GM19395 (cell line): Measurements from ENCODE around the gene C2orf66.

Experiments used
- ATAC-seq: cut with Tn5 transposase; IDR thresholded peaks from one replicate; pipeline ENCODE4 v1.9.1; 2021; ENCODE audit warnings: mild to moderate bottlenecking, moderate library complexity; ENCODE audit not compliant: unreplicated experiment

Gene C2orf66

GRCh38 chr2:196809260-196809659 lies at the start of gene C2orf66:
TSS of gene C2orf66 (minus strand) at chr2:196809355. CDS start at chr2:196809336, 19 bp downstream.
- no peak for ATAC-seq

- ATAC-seq = no peak
Measured at GRCh38 chr2:196854629-196855028, 45.5 kb upstream of the C2orf66 start.

GRCh38 chr2:196853301-196854087 lies 44.3 kb upstream of the C2orf66 start:
- no peak for ATAC-seq

GRCh38 chr2:196851088-196851487 lies 41.9 kb upstream of the C2orf66 start:
- ATAC-seq = no peak

- ATAC-seq = no peak
Measured at GRCh38 chr2:196849895-196850294, 40.7 kb upstream of the C2orf66 start.

- no peak for ATAC-seq
Measured at GRCh38 chr2:196846295-196846694, 37.1 kb upstream of the C2orf66 start.

GRCh38 chr2:196845371-196845770 lies 36.2 kb upstream of the C2orf66 start:
- ATAC-seq = no peak

- ATAC-seq = no peak
Measured at GRCh38 chr2:196840171-196840570, 31.0 kb upstream of the C2orf66 start.

GRCh38 chr2:196839574-196839973 lies 30.4 kb upstream of the C2orf66 start:
- no peak for ATAC-seq

- no peak for ATAC-seq
Measured at GRCh38 chr2:196836440-196836839, 27.3 kb upstream of the C2orf66 start.

- ATAC-seq = no peak
Measured at GRCh38 chr2:196830701-196831100, 21.5 kb upstream of the C2orf66 start.

- no peak for ATAC-seq
Measured at GRCh38 chr2:196827356-196827755, 18.2 kb upstream of the C2orf66 start.

- no peak for ATAC-seq
Measured at GRCh38 chr2:196823750-196824522, 14.8 kb upstream of the C2orf66 start.

GRCh38 chr2:196821195-196821594 lies 12.0 kb upstream of the C2orf66 start:
- ATAC-seq = no peak

GRCh38 chr2:196808083-196808665 lies 981 bp downstream of the C2orf66 start:
- no peak for ATAC-seq

GRCh38 chr2:196804381-196804780 lies 4.8 kb downstream of the C2orf66 start:
- ATAC-seq = no peak

- ATAC-seq = no peak
Measured at GRCh38 chr2:196802401-196802800, 6.8 kb downstream of the C2orf66 start.

- ATAC-seq = no peak
Measured at GRCh38 chr2:196801674-196802261, 7.4 kb downstream of the C2orf66 start.

GRCh38 chr2:196798980-196799379 lies 10.2 kb downstream of the C2orf66 start:
- ATAC-seq = peak; percentile 6

- ATAC-seq = no peak
Measured at GRCh38 chr2:196792865-196793264, 16.3 kb downstream of the C2orf66 start.

- peak; percentile 84 for ATAC-seq
Measured at GRCh38 chr2:196783431-196784094, 25.6 kb downstream of the C2orf66 start.
